Neural progenitor cell (in vitro differentiated cells): ENCODE measurements around the gene VPS72.

ENCODE experiments used
- CTCF ChIP-seq: fragments of 200-600 bp; sonication (generic); IDR thresholded peaks from 2 replicates; pipeline ENCODE4 v1.5.1; 2017; ENCODE audit warnings: antibody characterized with exemption, mild to moderate bottlenecking
- EZH2 ChIP-seq: fragments of 200-600 bp; sonication (generic); IDR thresholded peaks from 2 replicates; pipeline ENCODE4 v1.6.1; 2017; ENCODE audit warnings: antibody characterized with exemption, mild to moderate bottlenecking, moderate library complexity

- TF ChIP-seq CTCF, result no peak
- no peak for TF ChIP-seq EZH2
Measured at GRCh38 chr1:151143986-151144385, 46.0 kb downstream of the VPS72 start.
